ENCODE results near the gene MBTPS1. TPM values are rescaled to one million over a fixed set of nuclear protein-coding genes. Genes with fewer than 3 reads are reported as not detected.

Gene MBTPS1
- 100 to 1,000 TPM in 2 of 4 donors, 10 to 100 TPM in 2; 85.1 to 122 (median 105) TPM for total RNA-seq

DNA sequence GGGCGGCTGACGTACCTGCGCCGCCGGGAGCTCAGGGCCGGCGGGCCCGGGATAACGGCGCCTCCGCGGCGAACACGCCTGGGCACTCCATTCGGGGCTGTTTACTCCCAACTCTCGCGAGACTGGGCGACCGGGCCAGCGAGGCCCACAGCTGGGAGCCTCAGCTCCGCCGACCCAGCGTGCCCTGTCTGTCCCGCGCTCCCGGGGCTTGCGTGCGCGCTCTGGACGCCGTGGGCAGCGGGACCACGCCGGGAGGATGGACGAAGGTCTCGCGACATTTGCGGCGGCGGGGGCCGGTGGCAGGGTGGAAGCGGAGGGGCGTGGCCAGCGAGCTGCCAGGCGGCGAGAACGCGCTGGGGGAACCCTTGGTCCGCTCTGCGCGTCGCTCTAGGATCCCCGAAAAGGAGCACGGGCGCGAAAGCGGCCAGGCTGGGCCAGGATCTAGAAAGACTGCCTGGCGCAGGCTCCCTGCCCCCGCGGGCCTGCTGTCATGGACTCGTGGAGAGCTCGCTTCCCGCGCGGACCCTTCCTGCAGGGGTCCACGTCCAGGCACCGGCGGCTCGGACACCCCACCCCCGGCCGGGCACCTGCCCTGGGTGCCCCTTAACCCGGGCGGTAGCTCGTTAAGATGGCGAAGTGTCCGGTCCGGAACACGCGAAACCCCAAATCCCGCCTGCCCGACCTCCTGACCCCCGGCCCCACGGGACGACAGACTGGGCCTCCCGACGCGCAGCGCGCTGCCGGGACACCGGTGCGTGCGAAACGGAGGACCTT lies at the start of gene MBTPS1:
MBTPS1 (minus strand) TSS at position 223 of the 774 bp plus-strand sequence. CDS start 15,159 bp downstream, outside the sequence.
- TF ChIP-seq, protein P1, sequence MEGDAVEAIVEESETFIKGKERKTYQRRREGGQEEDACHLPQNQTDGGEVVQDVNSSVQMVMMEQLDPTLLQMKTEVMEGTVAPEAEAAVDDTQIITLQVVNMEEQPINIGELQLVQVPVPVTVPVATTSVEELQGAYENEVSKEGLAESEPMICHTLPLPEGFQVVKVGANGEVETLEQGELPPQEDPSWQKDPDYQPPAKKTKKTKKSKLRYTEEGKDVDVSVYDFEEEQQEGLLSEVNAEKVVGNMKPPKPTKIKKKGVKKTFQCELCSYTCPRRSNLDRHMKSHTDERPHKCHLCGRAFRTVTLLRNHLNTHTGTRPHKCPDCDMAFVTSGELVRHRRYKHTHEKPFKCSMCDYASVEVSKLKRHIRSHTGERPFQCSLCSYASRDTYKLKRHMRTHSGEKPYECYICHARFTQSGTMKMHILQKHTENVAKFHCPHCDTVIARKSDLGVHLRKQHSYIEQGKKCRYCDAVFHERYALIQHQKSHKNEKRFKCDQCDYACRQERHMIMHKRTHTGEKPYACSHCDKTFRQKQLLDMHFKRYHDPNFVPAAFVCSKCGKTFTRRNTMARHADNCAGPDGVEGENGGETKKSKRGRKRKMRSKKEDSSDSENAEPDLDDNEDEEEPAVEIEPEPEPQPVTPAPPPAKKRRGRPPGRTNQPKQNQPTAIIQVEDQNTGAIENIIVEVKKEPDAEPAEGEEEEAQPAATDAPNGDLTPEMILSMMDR (IDR thresholded peaks at IDR 0.05; ENCODE audit: low read depth), result no peak

DNA sequence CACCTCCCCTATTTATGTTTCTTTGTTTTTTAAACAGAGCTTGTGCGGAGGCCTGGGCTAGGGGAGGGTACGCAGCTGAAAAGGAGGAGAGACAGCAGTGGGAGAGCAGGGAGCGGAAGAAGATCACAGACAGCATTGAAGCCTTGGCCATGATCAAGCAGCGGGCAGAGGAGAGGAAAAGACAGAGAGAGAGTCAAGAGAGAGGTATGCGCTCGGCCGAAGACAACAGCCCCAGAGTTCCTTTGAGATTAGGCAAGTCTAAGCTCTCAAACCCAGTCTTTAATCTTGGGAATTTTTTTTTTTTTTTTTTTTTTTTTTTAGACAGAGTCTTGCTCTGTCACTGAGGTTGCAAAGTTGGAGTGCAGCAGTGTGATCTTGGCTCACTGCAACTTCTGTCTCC lies 49.0 kb upstream of the MBTPS1 start:
- TF ChIP-seq, protein P1 (IDR thresholded peaks at IDR 0.05; ENCODE audit: low read depth), result no peak

DNA sequence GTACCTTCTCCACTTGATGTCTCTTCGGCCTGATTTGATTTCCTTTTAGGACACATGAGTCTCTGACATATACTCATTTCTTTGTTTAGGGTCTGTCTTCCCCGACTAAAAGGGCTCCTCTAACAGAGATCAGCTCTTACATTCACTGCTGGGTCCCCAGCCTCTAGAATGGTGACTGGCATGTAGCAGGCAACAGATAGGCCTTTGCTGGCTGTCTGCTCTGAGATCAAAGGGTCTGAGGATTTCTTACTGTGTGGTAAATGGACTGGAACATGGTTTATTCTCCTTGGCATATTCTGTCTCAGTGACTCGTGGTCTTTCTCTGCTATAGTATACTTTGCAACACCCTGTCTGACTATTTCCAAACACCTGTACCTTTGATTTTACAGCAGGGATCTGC lies 45.1 kb upstream of the MBTPS1 start:
- TF ChIP-seq, protein P1 (IDR thresholded peaks at IDR 0.05; ENCODE audit: low read depth), result no peak

DNA sequence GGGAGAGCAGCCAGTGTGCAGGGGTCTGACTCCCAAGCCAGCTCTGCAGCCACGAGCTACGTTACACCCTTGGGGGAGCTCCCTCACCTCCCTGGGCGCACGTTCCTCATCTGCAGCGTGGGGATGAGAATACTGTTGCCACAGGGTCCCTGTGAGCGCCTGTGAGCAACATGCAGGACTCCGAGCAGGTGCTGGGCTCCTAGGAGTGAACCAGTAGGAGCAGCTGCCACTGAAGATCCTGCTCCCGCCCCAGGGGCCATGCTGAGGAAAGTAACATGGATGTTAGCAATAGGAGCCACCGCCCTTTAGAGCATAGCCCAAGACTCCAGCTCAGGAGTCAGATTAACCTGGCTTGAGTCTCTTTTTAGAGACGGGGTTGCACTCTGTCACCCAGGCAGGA lies 44.3 kb upstream of the MBTPS1 start:
- TF ChIP-seq, protein P1 (IDR thresholded peaks at IDR 0.05; ENCODE audit: low read depth), result no peak

DNA sequence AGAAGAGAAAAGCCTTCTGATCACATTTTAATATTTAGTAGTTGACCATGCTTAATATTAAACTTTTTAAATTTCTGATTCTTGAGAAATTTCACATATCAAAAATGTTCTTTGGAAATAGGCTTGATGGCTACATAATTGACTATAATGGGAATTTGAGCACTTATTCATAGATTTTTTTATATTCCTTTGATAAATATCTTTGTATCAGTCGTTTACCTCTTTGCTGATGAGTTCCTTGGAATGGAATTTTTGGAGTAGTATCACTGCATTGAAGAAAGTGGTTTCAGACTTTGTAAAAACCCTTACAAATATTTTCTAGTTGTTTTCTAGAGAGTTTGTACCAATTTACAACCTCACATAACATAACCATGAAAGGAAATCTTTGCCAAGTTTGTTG lies 43.1 kb upstream of the MBTPS1 start:
- TF ChIP-seq, protein P1 (IDR thresholded peaks at IDR 0.05; ENCODE audit: low read depth), result no peak

DNA sequence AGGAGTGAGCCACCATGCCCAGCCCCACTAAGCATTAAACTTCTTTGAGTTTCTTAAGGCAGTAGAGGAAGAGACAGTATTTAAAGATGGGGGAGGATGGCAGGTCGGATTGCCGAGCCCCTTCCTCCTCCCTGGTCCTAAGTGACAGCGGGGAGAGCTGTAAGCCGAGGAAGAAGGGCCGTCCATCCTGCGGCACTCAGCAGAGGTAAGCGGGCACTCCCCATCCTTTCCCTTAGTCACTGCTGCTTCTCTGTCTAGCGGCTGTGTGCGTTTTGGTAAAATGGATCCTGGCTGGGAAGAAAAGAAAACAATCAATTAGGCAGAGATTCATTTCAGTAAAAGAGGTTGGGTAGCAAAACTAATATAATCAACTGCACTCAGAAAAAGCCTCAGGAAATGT lies 42.3 kb upstream of the MBTPS1 start:
- TF ChIP-seq, protein P1 (IDR thresholded peaks at IDR 0.05; ENCODE audit: low read depth), result no peak

DNA sequence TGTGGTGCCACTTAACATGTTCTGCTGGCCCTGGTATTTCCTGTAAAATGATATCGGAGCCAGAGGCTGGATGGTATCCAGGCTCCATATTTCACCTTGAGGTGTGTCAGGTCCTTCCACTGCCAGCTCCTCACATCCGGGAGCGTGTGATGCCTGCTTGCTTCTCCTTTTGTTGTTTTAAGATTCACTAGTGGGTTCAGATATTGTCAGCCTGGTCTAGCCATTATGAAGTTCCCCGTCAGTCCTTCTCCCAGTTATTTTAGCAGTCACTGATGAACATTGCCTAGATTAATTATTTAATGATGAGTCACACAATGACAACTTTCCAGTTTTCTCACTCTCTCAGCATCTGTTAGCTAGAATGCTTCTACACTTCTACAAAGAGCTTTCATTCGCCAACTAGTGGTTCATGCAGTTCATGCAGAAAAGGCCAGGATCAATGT lies 39.6 kb upstream of the MBTPS1 start:
- TF ChIP-seq, protein P1 (IDR thresholded peaks at IDR 0.05; ENCODE audit: low read depth), result no peak
